Measurements from ENCODE around the gene AUTS2. TPM values are rescaled to one million over a fixed set of nuclear protein-coding genes. Genes with fewer than 3 reads are reported as not detected.

Gene AUTS2
- polyA plus RNA-seq, 3 donors, result 0.08 to 0.35 TPM; not detected in 1

DNA sequence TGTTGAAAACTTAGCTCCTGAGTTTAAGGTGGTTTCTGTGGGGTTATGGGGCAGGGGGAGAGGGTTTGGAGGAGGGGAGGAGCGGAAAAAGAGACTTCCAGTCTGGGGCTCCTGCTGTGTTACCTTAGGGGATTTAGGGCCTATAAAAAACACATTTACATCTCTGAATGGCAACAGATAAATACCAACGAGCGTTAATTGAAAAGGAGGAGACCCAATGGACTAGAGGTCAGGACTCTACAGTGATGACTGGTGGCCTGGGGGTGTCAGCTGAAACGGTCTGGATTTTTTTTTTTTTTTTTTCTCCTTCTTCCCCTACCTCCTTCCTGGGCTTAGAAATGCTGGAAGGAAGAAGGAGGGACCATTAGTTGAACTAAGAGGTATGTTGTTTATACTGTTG lies 47.4 kb downstream of the AUTS2 start:
- H3K27ac Mint-ChIP-seq, result no peak overlapping the region

GRCh38 chr7:69651101-69651590 lies 52.9 kb downstream of the AUTS2 start:
- no peak overlapping the region for H3K4me3 Mint-ChIP-seq
- no peaks in the 10 kb centered on the region for H3K36me3 Mint-ChIP-seq
- Histone ChIP-seq H3K4me2 (replicated peaks; ENCODE audit: extremely low read depth, low read length, poor library complexity, severe bottlenecking) (no peak overlapping the region), H3K27ac (ENCODE audit: low read depth in 1 of 2, low read length in 2 of 2) (no peak overlapping the region), H3K27me3 (ENCODE audit: control insufficient read depth in 2 of 2, insufficient read depth in 2 of 2, low read length in 2 of 2) (no peaks in the 10 kb centered on the region), H3K4me1 (ENCODE audit: control insufficient read depth in 1 of 2, insufficient read depth in 2 of 2, low read length in 2 of 2) (peaks cover 10 to 14% of the 10 kb centered on the region in 2 donors), H3K79me2 (ENCODE audit: insufficient read depth, low read length) (no peaks in the 10 kb centered on the region), H3K9ac (ENCODE audit: insufficient read depth, low read length, poor library complexity, severe bottlenecking) (no peak overlapping the region), H4K20me1 (ENCODE audit: insufficient read depth, low read length) (no peaks in the 10 kb centered on the region), H3K36me3 (replicated peaks in 1 of 2; ENCODE audit: control insufficient read depth in 1 of 2, insufficient read depth in 2 of 2, low read length in 2 of 2) (no peaks in the 10 kb centered on the region), H3K4me3 (replicated peaks in 1 of 3; ENCODE audit: low read depth in 2 of 3, low read length in 3 of 3) (no peak overlapping the region), H3K9me3 (replicated peaks in 1 of 2; ENCODE audit: control insufficient read depth in 1 of 2, insufficient read depth in 1 of 2, low read length in 2 of 2) (no peaks in the 10 kb centered on the region), H2AFZ (ENCODE audit: insufficient read depth, low read depth, low read length, poor library complexity, severe bottlenecking) (peak overlapping the region; percentile 23)
- DNase-seq, result no peak
- no peak overlapping the region for H3K27ac Mint-ChIP-seq
- intact Hi-C loops (cut with micrococcal nuclease), result no loop called here
- peaks cover 0 to 3% (median 0%) of the 10 kb centered on the region in 3 donors for H3K27me3 Mint-ChIP-seq (ENCODE audit: low read depth in 3 of 3)
- H3K9me3 Mint-ChIP-seq, result peaks cover 0 to 4% (median 0%) of the 10 kb centered on the region in 7 donors
- TF ChIP-seq, protein P1, sequence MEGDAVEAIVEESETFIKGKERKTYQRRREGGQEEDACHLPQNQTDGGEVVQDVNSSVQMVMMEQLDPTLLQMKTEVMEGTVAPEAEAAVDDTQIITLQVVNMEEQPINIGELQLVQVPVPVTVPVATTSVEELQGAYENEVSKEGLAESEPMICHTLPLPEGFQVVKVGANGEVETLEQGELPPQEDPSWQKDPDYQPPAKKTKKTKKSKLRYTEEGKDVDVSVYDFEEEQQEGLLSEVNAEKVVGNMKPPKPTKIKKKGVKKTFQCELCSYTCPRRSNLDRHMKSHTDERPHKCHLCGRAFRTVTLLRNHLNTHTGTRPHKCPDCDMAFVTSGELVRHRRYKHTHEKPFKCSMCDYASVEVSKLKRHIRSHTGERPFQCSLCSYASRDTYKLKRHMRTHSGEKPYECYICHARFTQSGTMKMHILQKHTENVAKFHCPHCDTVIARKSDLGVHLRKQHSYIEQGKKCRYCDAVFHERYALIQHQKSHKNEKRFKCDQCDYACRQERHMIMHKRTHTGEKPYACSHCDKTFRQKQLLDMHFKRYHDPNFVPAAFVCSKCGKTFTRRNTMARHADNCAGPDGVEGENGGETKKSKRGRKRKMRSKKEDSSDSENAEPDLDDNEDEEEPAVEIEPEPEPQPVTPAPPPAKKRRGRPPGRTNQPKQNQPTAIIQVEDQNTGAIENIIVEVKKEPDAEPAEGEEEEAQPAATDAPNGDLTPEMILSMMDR (IDR thresholded peaks at IDR 0.05), result no peak
- 83% methylated on average over 4 of the region's 7 CpGs for WGBS (ENCODE audit: insufficient coverage)
- peaks cover 24% of the 10 kb centered on the region for H3K4me1 Mint-ChIP-seq

More for the DNA sequence above, 47.4 kb downstream of the AUTS2 start:
- Histone ChIP-seq H3K4me3 (replicated peaks in 1 of 3; ENCODE audit: low read depth in 2 of 3, low read length in 3 of 3) (no peak overlapping the region), H3K36me3 (replicated peaks in 1 of 2; ENCODE audit: control insufficient read depth in 1 of 2, insufficient read depth in 2 of 2, low read length in 2 of 2) (no peaks in the 10 kb centered on the region), H3K27me3 (ENCODE audit: control insufficient read depth in 2 of 2, insufficient read depth in 2 of 2, low read length in 2 of 2) (no peaks in the 10 kb centered on the region), H2AFZ (ENCODE audit: insufficient read depth, low read depth, low read length, poor library complexity, severe bottlenecking) (no peak overlapping the region), H3K27ac (ENCODE audit: low read depth in 1 of 2, low read length in 2 of 2) (no peak overlapping the region), H3K9ac (ENCODE audit: insufficient read depth, low read length, poor library complexity, severe bottlenecking) (no peak overlapping the region), H3K79me2 (ENCODE audit: insufficient read depth, low read length) (no peaks in the 10 kb centered on the region), H3K9me3 (replicated peaks in 1 of 2; ENCODE audit: control insufficient read depth in 1 of 2, insufficient read depth in 1 of 2, low read length in 2 of 2) (no peaks in the 10 kb centered on the region), H3K4me1 (ENCODE audit: control insufficient read depth in 1 of 2, insufficient read depth in 2 of 2, low read length in 2 of 2) (no peaks in the 10 kb centered on the region), H4K20me1 (ENCODE audit: insufficient read depth, low read length) (no peaks in the 10 kb centered on the region), H3K4me2 (replicated peaks; ENCODE audit: extremely low read depth, low read length, poor library complexity, severe bottlenecking) (no peak overlapping the region)
- intact Hi-C loops (cut with micrococcal nuclease), result no loop called here
- TF ChIP-seq, protein P1 (IDR thresholded peaks at IDR 0.05), result no peak
- Mint-ChIP-seq H3K4me1 (peaks cover 7% of the 10 kb centered on the region), H3K9me3 (peaks cover 0 to 4% (median 0%) of the 10 kb centered on the region in 7 donors), H3K4me3 (no peak overlapping the region), H3K27me3 (ENCODE audit: low read depth in 3 of 3) (peaks cover 0 to 1% (median 0%) of the 10 kb centered on the region in 3 donors), H3K36me3 (no peaks in the 10 kb centered on the region)
- no CpG with 5 or more reads among the region's 4 CpGs for WGBS (ENCODE audit: insufficient coverage)
- no peak for DNase-seq

Data from CD14-positive monocyte (primary cell).